ENCODE measurements around the gene GOPC.

GOPC gene

GRCh38 chr6:117512987-117513573, 89.2 kb downstream of the GOPC start:
- H3K4me1 ChIP-seq (ENCODE audit: low read depth, poor library complexity, severe bottlenecking) = peaks cover under 1% of the 10 kb centered on the region
- no peak overlapping the region for H3K4me2 ChIP-seq
- H3K79me2 ChIP-seq (ENCODE audit: insufficient read depth, low read depth) = no peaks in the 10 kb centered on the region

GRCh38 chr6:117512056-117512828, 90.1 kb downstream of the GOPC start:
- Histone ChIP-seq H3K27ac (no peak overlapping the region), H3K9ac (no peak overlapping the region), H3K79me2 (ENCODE audit: insufficient read depth, low read depth) (no peaks in the 10 kb centered on the region), H3K36me3 (ENCODE audit: insufficient read depth) (no peaks in the 10 kb centered on the region), H3K27me3 (ENCODE audit: insufficient read depth, low read depth) (no peaks in the 10 kb centered on the region), H3K4me1 (ENCODE audit: low read depth, poor library complexity, severe bottlenecking) (peaks cover 4% of the 10 kb centered on the region), H2AFZ (ENCODE audit: low read depth) (no peak overlapping the region), H3K4me3 (IDR thresholded peaks at IDR 0.05; ENCODE audit: insufficient read depth, low read depth, low read length) (no peak overlapping the region), H3K4me2 (no peak overlapping the region), H4K20me1 (ENCODE audit: insufficient read depth) (no peaks in the 10 kb centered on the region)
- no peak for TF ChIP-seq CTCF (conservative IDR thresholded peaks at IDR 0.05; ENCODE audit: low read depth, low read length)

More at GRCh38 chr6:117512987-117513573, 89.2 kb downstream of the GOPC start:
- TF ChIP-seq CTCF (conservative IDR thresholded peaks at IDR 0.05; ENCODE audit: low read depth, low read length) = no peak
- Histone ChIP-seq H3K36me3 (ENCODE audit: insufficient read depth) (no peaks in the 10 kb centered on the region), H3K27me3 (ENCODE audit: insufficient read depth, low read depth) (no peaks in the 10 kb centered on the region), H3K4me3 (IDR thresholded peaks at IDR 0.05; ENCODE audit: insufficient read depth, low read depth, low read length) (no peak overlapping the region), H3K27ac (no peak overlapping the region), H3K9ac (no peak overlapping the region), H4K20me1 (ENCODE audit: insufficient read depth) (no peaks in the 10 kb centered on the region), H2AFZ (ENCODE audit: low read depth) (no peak overlapping the region)
